Measurements from ENCODE around the gene NUDT17.
A peak's percentile ranks its signal among the peaks of the same experiment; 100 is the strongest.

Gene NUDT17

DNA sequence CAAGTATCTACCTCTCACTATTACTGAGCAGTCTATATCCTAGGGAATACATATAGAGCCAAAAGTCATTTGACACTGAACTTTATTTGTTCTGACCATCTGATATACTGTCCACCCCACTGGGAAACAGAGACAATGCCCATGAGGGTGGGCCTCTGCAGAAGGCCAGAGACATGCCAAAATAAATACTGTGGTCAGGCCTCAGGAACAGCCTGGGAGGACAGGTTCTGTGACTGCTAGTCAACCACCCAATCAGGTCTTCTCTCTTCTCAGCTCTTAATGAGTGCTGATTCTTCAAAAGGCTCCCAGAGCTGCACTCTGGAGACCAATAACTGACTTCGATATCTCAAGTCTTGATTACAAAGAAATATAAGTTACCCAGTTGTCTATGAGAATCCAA lies 45.7 kb downstream of the NUDT17 start (continued):
- TF ChIP-seq TCF4 (CRISPR knock-in tag; IDR thresholded peaks at IDR 0.05; ENCODE audit: borderline replicate concordance), result no peak
- TF ChIP-seq ZNF8 (CRISPR knock-in tag; IDR thresholded peaks at IDR 0.05), result no peak
- TF ChIP-seq, protein P1, sequence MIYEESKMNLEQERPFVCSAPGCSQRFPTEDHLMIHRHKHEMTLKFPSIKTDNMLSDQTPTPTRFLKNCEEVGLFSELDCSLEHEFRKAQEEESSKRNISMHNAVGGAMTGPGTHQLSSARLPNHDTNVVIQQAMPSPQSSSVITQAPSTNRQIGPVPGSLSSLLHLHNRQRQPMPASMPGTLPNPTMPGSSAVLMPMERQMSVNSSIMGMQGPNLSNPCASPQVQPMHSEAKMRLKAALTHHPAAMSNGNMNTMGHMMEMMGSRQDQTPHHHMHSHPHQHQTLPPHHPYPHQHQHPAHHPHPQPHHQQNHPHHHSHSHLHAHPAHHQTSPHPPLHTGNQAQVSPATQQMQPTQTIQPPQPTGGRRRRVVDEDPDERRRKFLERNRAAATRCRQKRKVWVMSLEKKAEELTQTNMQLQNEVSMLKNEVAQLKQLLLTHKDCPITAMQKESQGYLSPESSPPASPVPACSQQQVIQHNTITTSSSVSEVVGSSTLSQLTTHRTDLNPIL (CRISPR knock-in tag; IDR thresholded peaks at IDR 0.05; ENCODE audit: low read depth), result no peak
- TF ChIP-seq CSDC2 (CRISPR knock-in tag; IDR thresholded peaks at IDR 0.05), result no peak
- TF ChIP-seq, protein P2, sequence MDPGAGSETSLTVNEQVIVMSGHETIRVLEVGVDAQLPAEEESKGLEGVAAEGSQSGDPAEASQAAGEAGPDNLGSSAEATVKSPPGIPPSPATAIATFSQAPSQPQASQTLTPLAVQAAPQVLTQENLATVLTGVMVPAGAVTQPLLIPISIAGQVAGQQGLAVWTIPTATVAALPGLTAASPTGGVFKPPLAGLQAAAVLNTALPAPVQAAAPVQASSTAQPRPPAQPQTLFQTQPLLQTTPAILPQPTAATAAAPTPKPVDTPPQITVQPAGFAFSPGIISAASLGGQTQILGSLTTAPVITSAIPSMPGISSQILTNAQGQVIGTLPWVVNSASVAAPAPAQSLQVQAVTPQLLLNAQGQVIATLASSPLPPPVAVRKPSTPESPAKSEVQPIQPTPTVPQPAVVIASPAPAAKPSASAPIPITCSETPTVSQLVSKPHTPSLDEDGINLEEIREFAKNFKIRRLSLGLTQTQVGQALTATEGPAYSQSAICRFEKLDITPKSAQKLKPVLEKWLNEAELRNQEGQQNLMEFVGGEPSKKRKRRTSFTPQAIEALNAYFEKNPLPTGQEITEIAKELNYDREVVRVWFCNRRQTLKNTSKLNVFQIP (CRISPR knock-in tag; IDR thresholded peaks at IDR 0.05; ENCODE audit: borderline replicate concordance, low read depth), result no peak

DNA sequence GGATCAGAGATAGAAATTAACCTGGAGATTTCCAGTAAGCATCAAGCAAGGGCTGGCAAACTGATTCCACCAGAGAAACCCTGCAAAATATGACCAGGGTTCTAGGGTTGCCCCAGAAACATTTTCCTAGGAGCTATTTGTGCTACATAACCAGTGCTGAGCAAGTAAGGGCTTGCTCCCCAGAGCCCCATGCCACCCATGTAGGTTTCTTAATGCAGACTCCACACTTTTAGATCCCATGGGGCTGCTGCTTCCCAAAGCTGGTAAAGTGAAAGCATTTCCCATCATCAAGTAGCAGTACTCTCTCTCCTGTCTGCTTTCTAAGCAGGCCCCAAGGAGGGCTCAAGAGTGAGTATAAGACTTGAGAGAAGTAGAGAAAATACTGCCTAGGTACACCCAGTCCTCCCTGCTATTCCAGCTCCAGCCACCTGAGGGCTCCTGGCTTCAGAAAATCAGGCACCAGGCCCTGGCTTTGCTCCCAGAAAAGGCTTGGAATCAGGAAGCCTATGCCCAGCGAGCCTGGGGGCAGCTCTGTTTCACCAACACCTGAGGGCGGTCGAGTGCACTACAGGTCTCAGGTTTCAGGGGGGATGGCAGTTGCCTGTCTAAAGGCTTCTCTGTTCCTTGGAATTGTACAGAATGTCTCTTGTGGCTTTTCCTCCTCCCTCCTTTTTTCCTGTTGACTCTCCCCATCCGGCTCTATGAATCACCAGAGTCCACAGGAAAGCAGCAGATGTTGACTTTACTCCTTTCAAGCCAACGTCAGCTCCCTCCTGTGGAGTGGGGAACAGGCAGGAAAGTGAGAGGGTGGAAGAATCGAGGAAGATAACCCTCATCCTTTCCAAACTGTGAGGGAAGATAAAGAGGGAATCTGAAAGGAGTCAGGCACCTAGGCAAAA lies 46.4 kb downstream of the NUDT17 start:
- ATAC-seq, result peak; percentile 96
- TF ChIP-seq TOX (CRISPR knock-in tag; IDR thresholded peaks at IDR 0.05; ENCODE audit: borderline replicate concordance) (peak; percentile 44; the same call in 1 of the 2 replicates), PPARA (CRISPR knock-in tag; IDR thresholded peaks at IDR 0.05; ENCODE audit: borderline replicate concordance) (no peak), ZC3H10 (CRISPR knock-in tag; IDR thresholded peaks at IDR 0.05) (0 out of 2 replicates have a peak, but pooled peaks have one; percentile 23)

DNA sequence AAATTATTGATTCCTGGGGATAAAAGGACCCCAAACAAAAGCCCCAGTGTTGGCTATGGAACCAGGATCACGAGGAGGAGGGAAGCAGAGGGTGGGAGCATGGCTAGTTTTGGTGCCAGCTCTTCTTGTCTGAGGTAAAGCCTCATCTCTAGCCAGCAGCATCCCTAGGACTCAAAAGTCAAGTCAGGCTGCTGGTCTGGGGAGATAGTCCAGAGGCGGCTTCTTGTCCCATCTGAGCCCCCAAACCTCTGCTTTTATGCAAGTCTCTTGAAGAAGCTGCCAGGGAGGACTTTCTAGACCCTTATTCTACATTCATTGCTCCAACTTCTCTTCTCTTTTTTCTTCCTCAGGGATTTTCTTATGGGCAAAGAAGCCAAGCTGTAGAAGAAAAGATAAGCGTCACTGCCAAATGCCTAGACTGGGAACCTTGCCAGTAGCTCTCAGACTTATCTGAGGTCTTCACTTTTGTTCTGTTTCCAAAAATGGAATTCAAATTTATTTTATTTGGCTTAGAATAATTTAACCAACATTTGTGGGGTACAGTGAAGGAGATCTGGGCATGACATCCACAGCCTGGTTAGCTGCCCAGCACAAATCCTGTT lies 47.2 kb downstream of the NUDT17 start:
- peak; percentile 27 for ATAC-seq
- no peak for TF ChIP-seq ISL1 (CRISPR knock-in tag; IDR thresholded peaks at IDR 0.05)
- TF ChIP-seq, protein P3, sequence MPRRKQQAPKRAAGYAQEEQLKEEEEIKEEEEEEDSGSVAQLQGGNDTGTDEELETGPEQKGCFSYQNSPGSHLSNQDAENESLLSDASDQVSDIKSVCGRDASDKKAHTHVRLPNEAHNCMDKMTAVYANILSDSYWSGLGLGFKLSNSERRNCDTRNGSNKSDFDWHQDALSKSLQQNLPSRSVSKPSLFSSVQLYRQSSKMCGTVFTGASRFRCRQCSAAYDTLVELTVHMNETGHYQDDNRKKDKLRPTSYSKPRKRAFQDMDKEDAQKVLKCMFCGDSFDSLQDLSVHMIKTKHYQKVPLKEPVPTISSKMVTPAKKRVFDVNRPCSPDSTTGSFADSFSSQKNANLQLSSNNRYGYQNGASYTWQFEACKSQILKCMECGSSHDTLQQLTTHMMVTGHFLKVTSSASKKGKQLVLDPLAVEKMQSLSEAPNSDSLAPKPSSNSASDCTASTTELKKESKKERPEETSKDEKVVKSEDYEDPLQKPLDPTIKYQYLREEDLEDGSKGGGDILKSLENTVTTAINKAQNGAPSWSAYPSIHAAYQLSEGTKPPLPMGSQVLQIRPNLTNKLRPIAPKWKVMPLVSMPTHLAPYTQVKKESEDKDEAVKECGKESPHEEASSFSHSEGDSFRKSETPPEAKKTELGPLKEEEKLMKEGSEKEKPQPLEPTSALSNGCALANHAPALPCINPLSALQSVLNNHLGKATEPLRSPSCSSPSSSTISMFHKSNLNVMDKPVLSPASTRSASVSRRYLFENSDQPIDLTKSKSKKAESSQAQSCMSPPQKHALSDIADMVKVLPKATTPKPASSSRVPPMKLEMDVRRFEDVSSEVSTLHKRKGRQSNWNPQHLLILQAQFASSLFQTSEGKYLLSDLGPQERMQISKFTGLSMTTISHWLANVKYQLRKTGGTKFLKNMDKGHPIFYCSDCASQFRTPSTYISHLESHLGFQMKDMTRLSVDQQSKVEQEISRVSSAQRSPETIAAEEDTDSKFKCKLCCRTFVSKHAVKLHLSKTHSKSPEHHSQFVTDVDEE (CRISPR knock-in tag; IDR thresholded peaks at IDR 0.05), result no peak
- TF ChIP-seq ARNTL (CRISPR knock-in tag; IDR thresholded peaks at IDR 0.05; ENCODE audit: borderline replicate concordance, low read depth), result no peak
- TF ChIP-seq ZFP3 (CRISPR knock-in tag; IDR thresholded peaks at IDR 0.05), result no peak
- TF ChIP-seq, protein P1 (CRISPR knock-in tag; IDR thresholded peaks at IDR 0.05; ENCODE audit: low read depth), result no peak
- no peak for TF ChIP-seq SNAI2 (CRISPR knock-in tag; IDR thresholded peaks at IDR 0.05)

DNA sequence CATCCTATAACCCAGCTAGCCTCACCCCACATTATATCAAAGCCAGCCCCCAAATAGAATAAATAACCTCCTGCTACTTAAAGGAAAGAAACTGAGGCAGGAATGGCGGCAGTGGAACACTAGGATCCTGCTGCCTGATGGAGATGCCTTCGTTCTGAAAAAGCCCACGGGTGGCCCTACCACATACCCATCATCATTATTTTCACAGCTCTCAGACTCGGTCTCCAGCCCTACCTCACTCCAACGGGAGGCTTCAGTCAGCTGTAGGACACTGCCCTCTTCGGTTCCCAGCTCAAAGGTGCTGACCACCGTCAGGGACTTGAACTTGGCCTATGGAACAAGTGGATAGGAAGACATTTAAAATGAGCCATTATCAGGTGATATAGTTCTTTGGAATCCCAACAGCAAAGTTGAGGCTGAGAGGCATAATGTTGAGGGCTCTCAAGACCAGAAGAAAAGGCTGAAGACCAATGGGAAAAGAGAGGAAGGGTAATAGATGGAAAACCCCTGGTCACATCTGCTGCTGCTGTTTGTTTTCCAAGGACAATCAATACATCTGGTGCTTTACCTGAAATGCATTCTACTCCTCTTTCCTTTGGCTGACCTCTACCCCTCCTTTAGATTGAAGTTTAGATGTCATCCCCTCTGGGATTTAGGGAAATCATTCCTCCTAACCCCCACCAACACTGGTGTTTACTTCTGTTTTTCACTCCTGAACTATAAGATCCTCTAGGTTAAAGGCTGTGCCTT lies 48.1 kb downstream of the NUDT17 start:
- ATAC-seq, result no peak
- no peak for TF ChIP-seq ZNF70 (CRISPR knock-in tag; IDR thresholded peaks at IDR 0.05)
- TF ChIP-seq, protein P1 (CRISPR knock-in tag; IDR thresholded peaks at IDR 0.05; ENCODE audit: low read depth), result no peak
- no peak for TF ChIP-seq RARB (CRISPR knock-in tag; IDR thresholded peaks at IDR 0.05)
- TF ChIP-seq ARNTL (CRISPR knock-in tag; IDR thresholded peaks at IDR 0.05; ENCODE audit: borderline replicate concordance, low read depth), result no peak
- TF ChIP-seq, protein P4, sequence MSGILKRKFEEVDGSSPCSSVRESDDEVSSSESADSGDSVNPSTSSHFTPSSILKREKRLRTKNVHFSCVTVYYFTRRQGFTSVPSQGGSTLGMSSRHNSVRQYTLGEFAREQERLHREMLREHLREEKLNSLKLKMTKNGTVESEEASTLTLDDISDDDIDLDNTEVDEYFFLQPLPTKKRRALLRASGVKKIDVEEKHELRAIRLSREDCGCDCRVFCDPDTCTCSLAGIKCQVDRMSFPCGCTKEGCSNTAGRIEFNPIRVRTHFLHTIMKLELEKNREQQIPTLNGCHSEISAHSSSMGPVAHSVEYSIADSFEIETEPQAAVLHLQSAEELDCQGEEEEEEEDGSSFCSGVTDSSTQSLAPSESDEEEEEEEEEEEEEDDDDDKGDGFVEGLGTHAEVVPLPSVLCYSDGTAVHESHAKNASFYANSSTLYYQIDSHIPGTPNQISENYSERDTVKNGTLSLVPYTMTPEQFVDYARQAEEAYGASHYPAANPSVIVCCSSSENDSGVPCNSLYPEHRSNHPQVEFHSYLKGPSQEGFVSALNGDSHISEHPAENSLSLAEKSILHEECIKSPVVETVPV (CRISPR knock-in tag; IDR thresholded peaks at IDR 0.05), result no peak
- no peak for TF ChIP-seq ZNF8 (CRISPR knock-in tag; IDR thresholded peaks at IDR 0.05)
- TF ChIP-seq ZC3H10 (CRISPR knock-in tag; IDR thresholded peaks at IDR 0.05), result no peak
- TF ChIP-seq ZNF565 (CRISPR knock-in tag; conservative IDR thresholded peaks at IDR 0.05; ENCODE audit: low read depth), result no peak
- no peak for TF ChIP-seq SNAI2 (CRISPR knock-in tag; IDR thresholded peaks at IDR 0.05)
- no peak for TF ChIP-seq ISL1 (CRISPR knock-in tag; IDR thresholded peaks at IDR 0.05)
- no peak for TF ChIP-seq GLIS3 (CRISPR knock-in tag; IDR thresholded peaks at IDR 0.05)
- TF ChIP-seq, protein P2 (CRISPR knock-in tag; IDR thresholded peaks at IDR 0.05; ENCODE audit: borderline replicate concordance, low read depth), result no peak

Measured in SK-N-SH treated with all-trans-retinoic acid at 6 μM for 48 hours (cell line).